GM13976 (cell line): ENCODE results near the gene SSRP1.

Experiments used
- DNase-seq: peaks from one replicate; pipeline ENCODE4 v3.0.0; 2012; ENCODE audit warnings: low spot score
- in situ Hi-C: fragments of 300-500 bp; cut with MboI; formaldehyde crosslinking; loops from one replicate; pipeline ENCODE4 v1.12.0; 2022; ENCODE audit warnings: low sequenced_read_pairs, mixed read lengths, inconsistent platforms; ENCODE audit not compliant: unreplicated experiment
- TF ChIP-seq, protein P1 (sequence below): IDR thresholded peaks from 2 replicates; pipeline ENCODE4 v1.5.1; 2012; ENCODE audit warnings: borderline replicate concordance, mild to moderate bottlenecking; ENCODE audit not compliant: insufficient read depth; ENCODE audit errors: extremely low read depth, missing control alignments, control extremely low read depth

The SSRP1 gene

DNA sequence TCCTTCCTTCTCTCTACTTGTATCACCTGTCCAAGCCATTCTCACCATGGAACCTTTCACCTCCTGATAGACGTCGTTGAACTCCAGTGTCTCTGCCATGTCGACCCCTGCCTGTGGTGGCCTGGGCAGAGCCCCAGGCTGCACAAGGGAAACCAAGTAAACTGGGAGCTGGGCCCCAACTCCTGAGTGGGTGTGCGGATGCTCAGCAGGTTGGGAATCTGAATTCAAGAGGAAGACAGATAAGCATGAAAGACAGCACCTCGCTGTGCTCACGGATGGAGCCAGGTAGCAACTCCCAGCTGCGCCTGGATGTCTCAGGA, 709 bp downstream of the SSRP1 start:
- in situ Hi-C loops: no loop called here
- no peak for DNase-seq
- TF ChIP-seq, protein P1, sequence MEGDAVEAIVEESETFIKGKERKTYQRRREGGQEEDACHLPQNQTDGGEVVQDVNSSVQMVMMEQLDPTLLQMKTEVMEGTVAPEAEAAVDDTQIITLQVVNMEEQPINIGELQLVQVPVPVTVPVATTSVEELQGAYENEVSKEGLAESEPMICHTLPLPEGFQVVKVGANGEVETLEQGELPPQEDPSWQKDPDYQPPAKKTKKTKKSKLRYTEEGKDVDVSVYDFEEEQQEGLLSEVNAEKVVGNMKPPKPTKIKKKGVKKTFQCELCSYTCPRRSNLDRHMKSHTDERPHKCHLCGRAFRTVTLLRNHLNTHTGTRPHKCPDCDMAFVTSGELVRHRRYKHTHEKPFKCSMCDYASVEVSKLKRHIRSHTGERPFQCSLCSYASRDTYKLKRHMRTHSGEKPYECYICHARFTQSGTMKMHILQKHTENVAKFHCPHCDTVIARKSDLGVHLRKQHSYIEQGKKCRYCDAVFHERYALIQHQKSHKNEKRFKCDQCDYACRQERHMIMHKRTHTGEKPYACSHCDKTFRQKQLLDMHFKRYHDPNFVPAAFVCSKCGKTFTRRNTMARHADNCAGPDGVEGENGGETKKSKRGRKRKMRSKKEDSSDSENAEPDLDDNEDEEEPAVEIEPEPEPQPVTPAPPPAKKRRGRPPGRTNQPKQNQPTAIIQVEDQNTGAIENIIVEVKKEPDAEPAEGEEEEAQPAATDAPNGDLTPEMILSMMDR: no peak

DNA sequence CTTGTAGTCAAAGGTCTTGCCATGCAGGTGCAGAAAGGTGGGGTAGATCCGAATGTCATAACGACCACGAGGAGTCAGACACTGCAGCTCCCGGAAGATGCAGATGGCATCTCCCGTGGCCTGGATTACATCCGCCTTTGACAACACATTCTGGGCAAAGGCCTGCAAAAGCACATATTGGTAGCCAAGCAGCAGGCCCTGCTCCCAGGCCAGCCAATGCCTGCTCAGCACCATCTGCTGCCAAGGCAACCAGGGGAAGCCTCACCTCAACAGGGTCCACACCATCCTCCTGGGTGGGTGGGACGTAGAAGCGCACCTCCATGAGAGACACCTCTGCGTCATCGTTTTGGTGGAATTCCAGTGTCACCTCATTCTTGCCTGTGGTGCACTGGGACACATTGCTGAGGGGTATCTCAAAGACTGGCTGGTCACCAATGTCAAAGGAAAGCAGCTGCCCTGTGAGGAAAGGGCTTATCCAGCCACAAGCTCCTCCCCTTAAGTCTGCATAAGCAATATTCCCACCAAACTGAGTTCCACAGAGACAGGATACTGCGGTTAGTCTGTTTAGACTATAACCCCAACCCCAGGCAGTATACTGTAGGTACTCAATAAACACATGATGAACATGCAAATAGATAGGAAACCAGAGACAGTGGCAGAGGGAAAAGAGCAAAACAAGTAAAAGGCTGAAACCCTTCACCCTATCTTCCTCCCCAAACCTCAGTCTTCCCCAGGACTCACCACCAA, 2.8 kb downstream of the SSRP1 start:
- in situ Hi-C loops: no loop called here
- TF ChIP-seq, protein P1: no peak
- DNase-seq: no peak

DNA sequence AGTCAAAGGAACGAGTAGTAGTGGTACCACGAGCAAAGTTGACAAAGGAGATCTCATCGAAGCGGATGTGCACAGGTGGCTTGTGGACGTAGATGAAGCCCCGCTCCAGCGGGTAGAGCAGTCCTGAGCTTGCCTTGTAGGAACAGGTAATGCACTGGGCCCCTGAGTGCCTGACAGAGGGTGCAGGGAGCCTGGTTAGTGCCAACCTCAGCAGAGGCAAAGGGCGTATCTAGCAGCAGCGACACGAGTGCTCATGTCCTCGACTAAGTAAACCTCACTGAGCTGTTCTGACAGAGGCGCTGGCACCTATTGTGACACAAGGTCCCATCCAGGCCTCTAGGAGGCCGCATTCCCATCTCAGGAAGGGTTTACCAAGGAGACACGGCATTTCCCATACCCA, 4.0 kb downstream of the SSRP1 start:
- no peak for DNase-seq
- TF ChIP-seq, protein P1: no peak
- in situ Hi-C loops: no loop called here

DNA sequence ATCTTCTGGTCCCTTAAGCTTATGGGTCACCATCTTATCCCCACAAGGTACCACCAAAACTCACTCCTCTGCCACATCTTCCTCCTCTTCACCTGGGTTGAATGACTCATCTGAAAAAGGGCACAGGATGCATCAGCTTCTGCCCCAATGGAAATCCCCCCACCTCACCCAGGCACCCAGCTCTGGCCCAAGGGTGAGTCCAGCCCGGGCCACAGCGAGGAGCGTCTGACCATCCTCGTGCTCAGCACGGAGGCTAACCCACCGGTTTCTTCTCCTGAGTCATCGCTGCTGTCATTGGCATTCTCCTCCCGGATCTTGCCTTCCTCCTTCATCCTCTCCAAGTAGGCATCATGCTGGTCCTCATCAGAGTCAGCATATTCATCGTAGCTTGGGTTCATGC, 5.7 kb downstream of the SSRP1 start:
- no peak for DNase-seq
- in situ Hi-C loops: no loop called here
- TF ChIP-seq, protein P1: no peak

DNA sequence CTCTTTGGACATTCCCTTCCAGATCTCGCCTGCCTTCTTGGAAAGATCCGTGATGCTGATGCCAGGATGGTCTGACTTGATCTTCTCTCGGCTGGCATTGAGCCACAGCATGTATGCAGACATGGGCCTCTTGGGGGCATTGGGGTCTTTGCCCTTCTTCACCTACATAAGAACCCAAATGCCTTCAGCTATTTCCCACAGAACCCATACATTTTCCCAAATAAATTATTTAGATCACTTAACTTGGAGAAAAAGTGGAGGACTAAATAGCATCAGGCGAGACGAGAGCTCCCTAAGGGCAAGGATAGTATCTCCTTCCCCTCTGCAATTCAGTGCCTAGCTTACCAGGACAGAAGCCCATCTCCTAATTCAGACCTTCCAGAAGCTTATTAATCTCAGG, 8.0 kb downstream of the SSRP1 start:
- TF ChIP-seq, protein P1: no peak
- in situ Hi-C loops: no loop called here

DNA sequence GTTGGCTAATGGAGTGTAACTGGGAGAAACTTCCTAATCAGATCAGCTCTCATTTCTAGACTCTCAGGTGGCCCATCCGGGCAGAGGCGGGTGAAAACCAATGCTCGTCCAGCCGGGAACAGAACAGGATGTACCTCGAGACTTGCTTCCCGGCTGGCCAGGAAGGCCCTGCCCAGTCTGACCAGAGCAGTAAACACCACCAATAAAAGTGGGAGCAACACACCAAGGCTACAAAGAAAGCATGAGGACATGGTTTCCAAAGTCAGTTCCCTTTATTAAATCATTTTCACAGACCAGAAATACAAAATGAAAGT, 10.0 kb downstream of the SSRP1 start:
- TF ChIP-seq, protein P1: no peak
- in situ Hi-C loops: no loop called here
- no peak for DNase-seq

More for the DNA sequence above, 8.0 kb downstream of the SSRP1 start:
- DNase-seq: no peak
